Endothelial cell of umbilical vein (primary cell): Measurements from ENCODE around the gene PMEL. TPM values are rescaled to one million over a fixed set of nuclear protein-coding genes. Genes with fewer than 3 reads are reported as not detected.

ENCODE experiments used
- BruUV-seq: library from RNA; stranded (reverse); fragments of 400-500 nt; replicated peaks from 2 replicates; lab custom pipeline; 2021; lab: Mats Ljungman, UMichigan
- CTCF ChIA-PET: fragments of 300-600, 350-600 bp; sonication (Branson Sonifier 250); formaldehyde crosslinking; loops from one replicate; lab custom pipeline; 2021; ENCODE audit warnings: antibody characterized with exemption, inconsistent platforms; lab: Charles Lee
- POLR2A ChIA-PET: fragments of 300-600, 350-600 bp; sonication (Branson Sonifier 250); formaldehyde crosslinking; loops from one replicate; lab custom pipeline; 2021; ENCODE audit warnings: antibody characterized with exemption, inconsistent platforms; lab: Charles Lee
- DNase-seq: peaks from one replicate; pipeline ENCODE4 v3.0.0-alpha.2; 2011; ENCODE audit warnings: low read depth, low spot score
- FAIRE-seq: peaks from 2 replicates; lab custom pipeline; 2011; peaks lifted over from hg19 to GRCh38; lab: Jason Lieb, UNC
- H2AFZ ChIP-seq: 2 replicates; pipeline ENCODE4 v1.6.0; 2012; ENCODE audit warnings: low read depth, low read length, control low read depth, inconsistent platforms
- H3K27ac ChIP-seq: 2 replicates; pipeline ENCODE4 v1.5.1; 2011; ENCODE audit warnings: low read depth, mild to moderate bottlenecking, control low read depth, low read length, moderate library complexity; ENCODE audit not compliant: insufficient read depth
- H3K27me3 ChIP-seq, 2 experiments: 2 replicates each; pipeline versions ENCODE4 v1.6.0 to v1.6.1; 2011; ENCODE audit warnings: low read length in 2 of 2, mixed read lengths in 1 of 2; ENCODE audit not compliant: control insufficient read depth in 2 of 2, insufficient read depth in 2 of 2
- H3K36me3 ChIP-seq, 2 experiments: 2 replicates in 1 of 2; 3 replicates in 1 of 2; pipeline ENCODE4 v1.5.1; 2011; ENCODE audit warnings: low read length in 2 of 2, mild to moderate bottlenecking in 1 of 2, moderate library complexity in 1 of 2; ENCODE audit not compliant: control insufficient read depth in 2 of 2, insufficient read depth in 2 of 2; ENCODE audit errors: extremely low read depth in 1 of 2
- H3K4me1 ChIP-seq: 3 replicates; pipeline ENCODE4 v1.5.1; 2011; ENCODE audit warnings: mild to moderate bottlenecking, low read length; ENCODE audit not compliant: control insufficient read depth, insufficient read depth; ENCODE audit errors: extremely low read depth
- H3K4me2 ChIP-seq: 2 replicates; pipeline ENCODE4 v1.6.1; 2011; ENCODE audit warnings: low read length, control low read depth, mixed read lengths; ENCODE audit not compliant: insufficient read depth
- H3K4me3 ChIP-seq, 3 experiments: fragments of 200-600 bp in 1 of 3; sonication (generic), shearing (Covaris generic) in 1 of 3; replicated peaks in 1 of 3; 2 replicates each; pipeline ENCODE4 v1.5.1; 2011 to 2016; ENCODE audit warnings: control low read depth in 3 of 3, low read length in 3 of 3, mild to moderate bottlenecking in 2 of 3, inconsistent platforms in 1 of 3, low read depth in 1 of 3, moderate library complexity in 1 of 3; ENCODE audit not compliant: insufficient read depth in 1 of 3
- H3K79me2 ChIP-seq: 2 replicates; pipeline ENCODE4 v1.6.0; 2012; ENCODE audit warnings: low read length, inconsistent platforms; ENCODE audit not compliant: control insufficient read depth, insufficient read depth
- H3K9ac ChIP-seq: replicated peaks from 2 replicates; pipeline ENCODE3; 2011; ENCODE audit warnings: low read length, control low read depth; ENCODE audit not compliant: insufficient read depth; ENCODE audit errors: extremely low read depth
- H3K9me1 ChIP-seq: replicated peaks from 3 replicates; pipeline ENCODE4 v1.6.0; 2011; ENCODE audit warnings: mild to moderate bottlenecking, low read length; ENCODE audit not compliant: control insufficient read depth, insufficient read depth; ENCODE audit errors: extremely low read depth
- H3K9me3 ChIP-seq: replicated peaks from 2 replicates; pipeline ENCODE4 v1.5.1; 2012; ENCODE audit warnings: low read length, inconsistent platforms; ENCODE audit not compliant: control insufficient read depth, insufficient read depth
- H4K20me1 ChIP-seq: replicated peaks from 2 replicates; pipeline ENCODE3; 2011; ENCODE audit warnings: mild to moderate bottlenecking, low read length; ENCODE audit not compliant: control insufficient read depth, insufficient read depth; ENCODE audit errors: extremely low read depth
- CTCF ChIP-seq, 2 donors: IDR thresholded peaks; 1 replicate in 1 of 2; 2 replicates in 1 of 2; pipeline ENCODE4 v1.5.1; 2011; ENCODE audit warnings: low read length in 2 of 2, mild to moderate bottlenecking in 2 of 2, moderate library complexity in 2 of 2, control low read depth in 1 of 2, inconsistent platforms in 1 of 2, low read depth in 1 of 2; ENCODE audit not compliant: insufficient read depth in 1 of 2; ENCODE audit errors: extremely low read depth in 1 of 2
- EZH2 ChIP-seq: IDR thresholded peaks from 2 replicates; pipeline ENCODE4 v1.6.1; 2012; ENCODE audit warnings: borderline replicate concordance, low read depth, mild to moderate bottlenecking, moderate library complexity, low read length, inconsistent platforms; ENCODE audit not compliant: severe bottlenecking
- FOS ChIP-seq: IDR thresholded peaks from 2 replicates; pipeline ENCODE4 v1.6.1; 2011; ENCODE audit warnings: mild to moderate bottlenecking, low read length, moderate library complexity, borderline replicate concordance; ENCODE audit not compliant: insufficient read depth
- JUN ChIP-seq: IDR thresholded peaks from 2 replicates; pipeline ENCODE4 v1.6.1; 2011; ENCODE audit warnings: borderline replicate concordance, low read depth; ENCODE audit not compliant: insufficient read length, insufficient read depth
- MYC ChIP-seq: IDR thresholded peaks from one replicate; pipeline ENCODE4 v1.6.1; 2011; ENCODE audit warnings: mild to moderate bottlenecking, low read depth, low read length
- POLR2A ChIP-seq: IDR thresholded peaks from 2 replicates; pipeline ENCODE4 v1.6.1; 2012; ENCODE audit warnings: low read depth, mild to moderate bottlenecking, control low read depth, low read length
- POLR2AphosphoS5 ChIP-seq: IDR thresholded peaks from 2 replicates; pipeline ENCODE4 v1.6.1; 2012; ENCODE audit warnings: low read depth, mild to moderate bottlenecking, control low read depth, low read length, moderate library complexity; ENCODE audit not compliant: insufficient read depth
- dilution Hi-C: fragments of 300-500 bp; cut with MboI; formaldehyde crosslinking; loops from one replicate; pipeline ENCODE4 v1.15.0; 2019; ENCODE audit warnings: low sequenced_read_pairs; ENCODE audit not compliant: extremely low pct_ligation_motif_present
- intact Hi-C: fragments of 100-400 bp; cut with micrococcal nuclease; formaldehyde crosslinking; loops from one replicate; pipeline ENCODE4 v1.10.0; 2022
- polyA plus RNA-seq, 4 experiments: library from polyadenylated mRNA; depleted of rRNA in 3 of 4; stranded (reverse) in 3 of 4; unstranded in 1 of 4; fragments of >200 nt; gene quantifications; 2 replicates each; pipeline versions ENCODE4 v1.2.1 to v1.2.3, GENCODE V29; 2011 to 2012; ENCODE audit warnings: missing spikeins in 1 of 4
- total RNA-seq: library from RNA; stranded (reverse); gene quantifications from 2 replicates; pipeline ENCODE4 v1.2.3, GENCODE V29; 2021

Gene PMEL
- total and polyA plus RNA-seq, 2 donors (not counting 3 experiments of a cell fraction or from before 2014, with no cell fraction given), result 0.51 to 0.99 TPM

- peak overlapping the region; percentile 42 for H3K27ac ChIP-seq
These were observed 34.5 kb downstream of the PMEL start for GRCh38 chr12:55931317-55931779.

More at GRCh38 chr12:55931317-55931779, 34.5 kb downstream of the PMEL start:
- Histone ChIP-seq H3K4me3 (peak overlapping the region; percentile 53 to 93 (median 59)), H4K20me1 (no peaks in the 10 kb centered on the region), H3K9me1 (no peaks in the 10 kb centered on the region), H3K9me3 (no peaks in the 10 kb centered on the region), H2AFZ (peak overlapping the region; percentile 86), H3K9ac (peak overlapping the region; percentile 62), H3K4me2 (peak overlapping the region; percentile 85), H3K4me1 (peaks cover 34% of the 10 kb centered on the region), H3K79me2 (peaks cover 5% of the 10 kb centered on the region), H3K27me3 (no peaks in the 10 kb centered on the region), H3K36me3 (no peaks in the 10 kb centered on the region)
- intact Hi-C loops (loop anchor here (5.0 kb wide), 1 partner anchor 111 kb away; the partner anchor contains the start of gene RPS26), dilution Hi-C loops (no loop called here)
- TF ChIP-seq CTCF (IDR thresholded peaks at IDR 0.05; ENCODE audit: extremely low read depth in 1 of 2, insufficient read depth in 1 of 2, low read depth in 1 of 2, low read length in 2 of 2) (no peak), POLR2A (no peak), POLR2AphosphoS5 (no peak), FOS (no peak), MYC (no peak), JUN (no peak), EZH2 (no peak)
- BruUV-seq, result no TSS peak
- ChIA-PET POLR2A (interaction anchor here (1.1 kb wide), 1 partner anchor 114 kb away, joined by 3 read pairs; the partner anchor contains the start of genes ORMDL2 and SARNP), CTCF (interaction anchor here (0.5 to 2.9 kb wide), 13 partner anchors 8 to 202 kb away, joined by 3 to 37 read pairs (median 6); partner anchors contain the start of genes ORMDL2, RAB5B and SARNP)
- FAIRE-seq (no peak), DNase-seq (peak; percentile 9)
